Body of pancreas (tissue), 4 donors: ENCODE measurements around the gene ZBTB18.

Experiments used
- POLR2A ChIP-seq, 3 donors: fragments of 450-650 bp; IDR thresholded peaks; one replicate each; pipeline ENCODE4 v1.6.1; 2016; ENCODE audit warnings: antibody characterized with exemption in 3 of 3, mild to moderate bottlenecking in 2 of 3
- TF ChIP-seq, protein P1 (sequence below), 7 experiments: fragments of 450-650 bp in 4 of 7; fragments of 200-600 bp in 3 of 7; sonication (generic) in 3 of 7; IDR thresholded peaks; one replicate each; pipeline ENCODE4 v1.5.1; 2016 to 2019; ENCODE audit warnings: antibody characterized with exemption in 7 of 7

DNA sequence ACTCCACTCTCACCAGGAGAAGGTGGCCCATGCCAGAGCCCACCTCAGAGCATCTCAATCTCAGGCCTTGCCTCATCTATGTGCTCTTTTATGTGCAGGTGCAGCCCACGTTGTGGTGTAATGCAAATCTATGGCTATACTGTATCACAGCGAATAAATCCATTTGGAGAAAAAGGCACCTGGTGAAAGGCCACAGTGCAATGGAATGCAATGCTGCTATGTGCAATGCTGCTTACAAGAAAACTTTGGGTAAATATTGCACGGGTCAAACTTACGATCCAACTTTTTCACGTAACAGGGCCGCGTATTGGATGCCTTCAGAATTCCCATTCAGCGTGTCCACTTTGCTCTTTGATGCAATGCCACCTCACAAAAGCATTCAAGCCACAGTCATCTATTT is 13.5 kb downstream of the ZBTB18 start:
- TF ChIP-seq POLR2A (IDR thresholded peaks at IDR 0.05): no peak
- TF ChIP-seq, protein P1, sequence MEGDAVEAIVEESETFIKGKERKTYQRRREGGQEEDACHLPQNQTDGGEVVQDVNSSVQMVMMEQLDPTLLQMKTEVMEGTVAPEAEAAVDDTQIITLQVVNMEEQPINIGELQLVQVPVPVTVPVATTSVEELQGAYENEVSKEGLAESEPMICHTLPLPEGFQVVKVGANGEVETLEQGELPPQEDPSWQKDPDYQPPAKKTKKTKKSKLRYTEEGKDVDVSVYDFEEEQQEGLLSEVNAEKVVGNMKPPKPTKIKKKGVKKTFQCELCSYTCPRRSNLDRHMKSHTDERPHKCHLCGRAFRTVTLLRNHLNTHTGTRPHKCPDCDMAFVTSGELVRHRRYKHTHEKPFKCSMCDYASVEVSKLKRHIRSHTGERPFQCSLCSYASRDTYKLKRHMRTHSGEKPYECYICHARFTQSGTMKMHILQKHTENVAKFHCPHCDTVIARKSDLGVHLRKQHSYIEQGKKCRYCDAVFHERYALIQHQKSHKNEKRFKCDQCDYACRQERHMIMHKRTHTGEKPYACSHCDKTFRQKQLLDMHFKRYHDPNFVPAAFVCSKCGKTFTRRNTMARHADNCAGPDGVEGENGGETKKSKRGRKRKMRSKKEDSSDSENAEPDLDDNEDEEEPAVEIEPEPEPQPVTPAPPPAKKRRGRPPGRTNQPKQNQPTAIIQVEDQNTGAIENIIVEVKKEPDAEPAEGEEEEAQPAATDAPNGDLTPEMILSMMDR (IDR thresholded peaks at IDR 0.05): no peak
